ENCODE results near the gene ST6GAL1.

DNA sequence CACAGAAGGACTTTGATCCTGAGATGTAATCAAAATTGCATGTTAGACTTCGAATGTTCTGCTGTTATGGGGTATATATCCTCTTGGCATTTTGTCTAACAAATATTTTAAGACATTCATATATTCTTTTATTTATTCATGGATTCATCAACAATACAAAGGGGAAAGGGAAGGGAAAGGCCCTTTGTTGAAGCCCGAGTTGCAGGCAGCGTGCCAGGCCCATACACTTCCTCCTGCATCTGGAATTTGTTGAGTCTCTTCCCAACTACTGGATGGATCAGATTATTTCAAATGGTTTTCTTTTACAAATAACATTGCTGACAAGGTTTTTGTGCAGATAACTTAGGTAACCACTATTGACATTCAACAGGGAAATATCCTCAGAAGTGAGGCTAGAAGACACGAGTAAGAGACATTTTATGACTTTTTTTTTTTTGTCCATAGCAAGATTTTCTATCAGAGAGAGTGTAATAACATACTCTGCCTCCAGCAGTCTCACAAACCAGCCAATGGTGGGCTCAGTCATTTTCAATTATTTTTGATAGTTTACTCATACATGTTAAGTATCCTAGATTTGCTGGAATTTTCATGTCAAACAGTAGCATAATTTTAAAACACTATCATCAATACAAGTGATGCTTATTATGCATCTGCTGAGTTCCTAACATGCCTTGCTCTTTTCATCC, 114.7 kb downstream of the ST6GAL1 start:
- TF ChIP-seq, protein P1, sequence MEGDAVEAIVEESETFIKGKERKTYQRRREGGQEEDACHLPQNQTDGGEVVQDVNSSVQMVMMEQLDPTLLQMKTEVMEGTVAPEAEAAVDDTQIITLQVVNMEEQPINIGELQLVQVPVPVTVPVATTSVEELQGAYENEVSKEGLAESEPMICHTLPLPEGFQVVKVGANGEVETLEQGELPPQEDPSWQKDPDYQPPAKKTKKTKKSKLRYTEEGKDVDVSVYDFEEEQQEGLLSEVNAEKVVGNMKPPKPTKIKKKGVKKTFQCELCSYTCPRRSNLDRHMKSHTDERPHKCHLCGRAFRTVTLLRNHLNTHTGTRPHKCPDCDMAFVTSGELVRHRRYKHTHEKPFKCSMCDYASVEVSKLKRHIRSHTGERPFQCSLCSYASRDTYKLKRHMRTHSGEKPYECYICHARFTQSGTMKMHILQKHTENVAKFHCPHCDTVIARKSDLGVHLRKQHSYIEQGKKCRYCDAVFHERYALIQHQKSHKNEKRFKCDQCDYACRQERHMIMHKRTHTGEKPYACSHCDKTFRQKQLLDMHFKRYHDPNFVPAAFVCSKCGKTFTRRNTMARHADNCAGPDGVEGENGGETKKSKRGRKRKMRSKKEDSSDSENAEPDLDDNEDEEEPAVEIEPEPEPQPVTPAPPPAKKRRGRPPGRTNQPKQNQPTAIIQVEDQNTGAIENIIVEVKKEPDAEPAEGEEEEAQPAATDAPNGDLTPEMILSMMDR (IDR thresholded peaks at IDR 0.05; ENCODE audit: insufficient read depth, low read depth, low read length): no peak
- no peak for TF ChIP-seq EZH2 (IDR thresholded peaks at IDR 0.05; ENCODE audit: insufficient read depth, low read length)

All from astrocyte (in vitro differentiated cells and primary cell).